GM10266 (cell line): Measurements from ENCODE around the gene TSPAN18.

Experiments
- DNase-seq: peaks from one replicate; pipeline ENCODE4 v3.0.0; 2012; ENCODE audit errors: extremely low spot score
- TF ChIP-seq, protein P1 (sequence below): IDR thresholded peaks from 2 replicates; pipeline ENCODE4 v1.5.1; 2012; ENCODE audit warnings: mild to moderate bottlenecking, low read depth; ENCODE audit not compliant: control insufficient read depth, insufficient read depth; ENCODE audit errors: missing control alignments

The TSPAN18 gene

DNA sequence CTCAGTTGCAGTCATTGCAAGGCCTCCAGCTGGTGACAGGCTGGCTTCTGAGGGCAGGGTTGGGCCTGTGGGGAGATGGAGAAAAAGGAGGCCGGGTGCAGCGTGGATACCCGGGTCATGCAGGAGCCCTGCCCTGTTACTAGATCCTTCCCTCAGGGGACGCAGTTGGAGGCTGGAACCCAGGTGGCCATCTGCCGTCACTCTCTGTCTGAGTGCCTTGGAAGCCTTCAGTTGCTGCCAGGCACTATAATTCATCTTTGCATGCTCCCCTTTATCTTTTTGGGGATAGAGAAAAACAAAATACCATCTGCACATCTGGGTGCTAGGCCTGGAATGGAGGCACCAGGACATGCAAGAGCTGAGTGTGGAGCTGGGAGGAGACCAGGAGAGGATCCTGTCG, 141.3 kb downstream of the TSPAN18 start:
- no peak for DNase-seq
- TF ChIP-seq, protein P1, sequence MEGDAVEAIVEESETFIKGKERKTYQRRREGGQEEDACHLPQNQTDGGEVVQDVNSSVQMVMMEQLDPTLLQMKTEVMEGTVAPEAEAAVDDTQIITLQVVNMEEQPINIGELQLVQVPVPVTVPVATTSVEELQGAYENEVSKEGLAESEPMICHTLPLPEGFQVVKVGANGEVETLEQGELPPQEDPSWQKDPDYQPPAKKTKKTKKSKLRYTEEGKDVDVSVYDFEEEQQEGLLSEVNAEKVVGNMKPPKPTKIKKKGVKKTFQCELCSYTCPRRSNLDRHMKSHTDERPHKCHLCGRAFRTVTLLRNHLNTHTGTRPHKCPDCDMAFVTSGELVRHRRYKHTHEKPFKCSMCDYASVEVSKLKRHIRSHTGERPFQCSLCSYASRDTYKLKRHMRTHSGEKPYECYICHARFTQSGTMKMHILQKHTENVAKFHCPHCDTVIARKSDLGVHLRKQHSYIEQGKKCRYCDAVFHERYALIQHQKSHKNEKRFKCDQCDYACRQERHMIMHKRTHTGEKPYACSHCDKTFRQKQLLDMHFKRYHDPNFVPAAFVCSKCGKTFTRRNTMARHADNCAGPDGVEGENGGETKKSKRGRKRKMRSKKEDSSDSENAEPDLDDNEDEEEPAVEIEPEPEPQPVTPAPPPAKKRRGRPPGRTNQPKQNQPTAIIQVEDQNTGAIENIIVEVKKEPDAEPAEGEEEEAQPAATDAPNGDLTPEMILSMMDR: no peak

DNA sequence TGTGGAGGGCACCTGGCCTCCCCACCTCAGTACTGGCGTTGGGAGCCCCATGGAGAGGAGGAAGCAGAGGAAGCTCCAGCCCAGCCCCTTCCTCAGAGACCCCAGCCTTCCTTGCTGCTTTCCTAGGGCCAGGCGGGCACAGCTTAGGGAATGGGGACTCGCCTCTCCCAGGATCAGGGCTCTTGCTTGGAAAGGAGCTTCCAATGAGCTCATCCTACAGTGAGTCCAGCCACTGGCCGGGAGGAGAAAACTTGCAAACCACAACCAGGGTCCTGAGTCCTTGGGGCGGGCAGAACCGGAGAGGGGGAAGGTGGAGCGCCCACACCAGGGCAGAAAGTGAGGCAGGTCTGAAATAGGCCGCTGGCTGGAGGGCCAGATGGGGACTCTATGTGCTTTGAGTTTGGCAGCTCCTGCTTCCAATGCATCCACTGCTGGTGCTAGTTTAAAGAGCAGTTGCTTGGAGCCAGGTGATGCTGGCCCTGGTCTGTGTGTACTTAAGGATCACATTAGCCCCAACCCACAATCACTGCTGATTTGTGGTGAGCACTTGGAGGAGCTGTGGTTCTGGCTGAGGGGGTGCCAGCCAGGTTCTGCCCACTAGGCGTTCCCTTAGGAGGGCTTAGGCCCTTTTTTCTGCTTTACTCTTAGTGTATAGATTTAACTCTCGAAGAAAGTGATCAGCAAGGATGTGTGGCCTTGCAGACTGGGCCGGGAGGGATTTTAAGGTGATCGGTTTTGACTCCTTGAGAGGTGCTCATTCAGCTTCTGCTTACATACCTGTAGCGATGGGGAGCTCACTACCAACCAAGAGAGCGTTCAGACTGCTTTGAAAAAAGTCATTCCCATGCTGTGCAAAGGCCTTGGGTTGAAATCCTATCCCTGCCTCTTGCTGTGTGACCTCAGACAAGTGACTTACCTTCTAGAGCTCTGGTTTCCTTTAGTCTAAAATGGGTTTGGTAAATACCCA, 142.0 kb downstream of the TSPAN18 start:
- TF ChIP-seq, protein P1: no peak
- no peak for DNase-seq

DNA sequence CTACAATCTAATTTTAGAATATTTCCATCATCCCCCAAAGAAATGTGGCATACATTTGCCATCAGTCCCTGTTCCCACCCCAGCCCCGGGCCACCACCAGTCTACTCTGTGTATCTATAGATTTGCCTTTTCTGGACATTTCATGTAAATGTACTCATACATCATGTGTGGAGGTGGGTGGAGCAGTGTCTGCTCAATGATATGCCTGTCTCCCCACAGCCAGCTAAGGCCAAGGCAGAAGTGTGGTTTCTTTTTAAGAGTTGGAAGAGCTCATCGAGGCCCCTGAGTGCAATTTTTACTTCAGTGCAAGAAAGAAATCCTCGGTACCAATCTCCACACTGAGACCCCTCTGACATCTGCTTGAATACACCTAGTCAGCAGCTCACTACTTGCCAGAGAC, 143.4 kb downstream of the TSPAN18 start:
- TF ChIP-seq, protein P1: no peak

DNA sequence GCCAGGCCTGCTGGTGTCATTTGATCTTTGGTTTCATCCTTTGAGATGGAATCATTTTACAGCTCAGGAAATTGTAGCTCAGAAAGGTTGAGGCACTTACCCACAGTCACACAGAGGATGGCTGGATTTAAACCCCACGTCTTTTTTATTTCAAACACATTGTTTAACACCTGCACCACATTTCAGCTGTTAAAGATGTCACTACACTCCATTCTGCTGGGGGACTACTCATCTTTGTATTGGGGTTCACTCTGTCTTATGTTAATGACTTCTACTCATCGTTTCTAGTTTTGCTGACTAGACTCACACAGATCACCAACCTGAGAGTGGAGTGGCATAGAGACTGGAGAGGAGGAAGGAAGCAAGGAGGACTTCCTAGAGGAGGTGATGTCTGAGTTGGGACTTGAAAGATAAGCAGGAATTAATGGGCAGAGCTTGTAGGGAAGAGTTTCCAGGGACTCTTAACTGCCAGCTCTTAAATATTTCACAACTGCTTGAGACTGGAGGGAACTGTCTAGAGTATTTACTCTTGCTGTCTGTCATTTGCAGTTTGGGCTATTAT, 143.9 kb downstream of the TSPAN18 start:
- TF ChIP-seq, protein P1: no peak
- DNase-seq: no peak

More for the DNA sequence above, 143.4 kb downstream of the TSPAN18 start:
- no peak for DNase-seq

DNA sequence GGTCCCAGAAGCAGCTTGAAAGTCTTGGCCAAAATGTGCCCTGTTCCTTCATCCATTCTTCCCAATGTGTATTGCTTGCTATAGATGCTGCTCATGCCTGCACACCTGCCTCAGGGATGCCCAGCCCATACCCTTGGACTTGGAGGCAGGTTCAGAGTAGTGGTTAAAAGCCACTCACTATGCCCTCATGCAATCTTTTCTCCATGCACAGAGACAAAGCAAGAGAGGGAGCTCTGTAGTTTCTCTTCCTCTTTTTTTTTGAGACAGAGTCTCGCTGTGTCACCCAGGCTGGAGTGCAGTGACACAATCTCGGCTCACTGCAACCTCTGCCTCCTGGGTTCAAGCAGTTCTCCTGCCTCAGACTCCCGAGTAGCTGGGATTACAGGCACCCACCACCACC, 144.9 kb downstream of the TSPAN18 start:
- DNase-seq: peak; percentile 42

DNA sequence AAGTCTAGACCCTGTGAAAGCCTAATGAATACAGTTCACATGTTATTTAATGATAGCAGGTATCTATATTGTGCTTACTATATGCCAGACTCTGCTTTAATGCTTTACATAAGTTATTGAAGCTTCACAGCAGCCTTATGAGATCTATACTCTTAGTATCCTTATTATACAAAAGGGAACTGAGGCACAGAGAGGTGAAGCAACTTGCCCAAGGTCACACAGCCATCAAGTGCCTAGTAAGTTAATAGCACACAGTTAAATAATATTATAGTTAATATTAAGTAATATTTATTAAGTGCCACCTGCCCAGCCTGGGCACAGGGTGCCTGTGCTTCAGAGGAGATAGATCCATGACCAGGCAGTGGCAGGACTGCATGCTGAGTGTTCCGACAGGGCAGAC, 145.8 kb downstream of the TSPAN18 start:
- DNase-seq: no peak
- TF ChIP-seq, protein P1: no peak

DNA sequence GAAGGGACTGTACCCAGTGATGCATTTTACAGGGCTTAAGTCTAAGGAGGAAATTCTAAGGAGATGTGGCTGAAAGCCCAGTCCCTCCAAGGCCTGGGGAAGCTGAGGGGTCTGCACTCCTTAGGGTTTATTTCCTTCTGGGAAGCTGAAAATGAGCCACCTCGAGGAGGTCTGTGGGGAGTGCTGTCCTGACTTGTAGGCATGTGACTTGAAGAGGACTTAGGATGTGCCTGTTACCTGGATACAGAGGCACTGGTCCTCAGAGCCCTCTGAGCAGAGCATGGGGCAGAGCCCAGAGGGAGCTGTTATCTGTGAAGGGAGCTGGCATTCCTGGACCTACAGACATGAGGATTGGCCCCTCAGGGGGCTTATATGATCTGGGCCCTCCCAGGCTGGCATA, 146.8 kb downstream of the TSPAN18 start:
- DNase-seq: no peak

More for the DNA sequence above, 146.8 kb downstream of the TSPAN18 start:
- TF ChIP-seq, protein P1: no peak
